22Rv1 (cell line): ENCODE measurements around the gene WDFY2.

ENCODE experiments used
- CTCF ChIP-seq: fragments of 450-650 bp; IDR thresholded peaks from 2 replicates; pipeline ENCODE4 v1.5.1; 2017; ENCODE audit warnings: mild to moderate bottlenecking
- ZFX ChIP-seq: fragments of 450-650 bp; IDR thresholded peaks from 2 replicates; pipeline ENCODE4 v1.6.1; 2017; ENCODE audit warnings: antibody characterized with exemption, borderline replicate concordance

- TF ChIP-seq CTCF (no peak), ZFX (no peak)
Observed at GRCh38 chr13:51805925-51806324, 221.7 kb downstream of the WDFY2 start.
